Ramos (cell line): Measurements from ENCODE around the gene TTC9C.
"Not testable (repeated sequence)": the region's sequence is repeated elsewhere in the genome, so short reads cannot be mapped to it uniquely, and the experiment has no call there.

Experiments used
- in situ Hi-C: fragments of 300-500 bp; cut with MboI; formaldehyde crosslinking; loops from one replicate; pipeline ENCODE4 v1.14.3; 2022; ENCODE audit warnings: low sequenced_read_pairs; ENCODE audit not compliant: unreplicated experiment

Gene TTC9C, protein sequence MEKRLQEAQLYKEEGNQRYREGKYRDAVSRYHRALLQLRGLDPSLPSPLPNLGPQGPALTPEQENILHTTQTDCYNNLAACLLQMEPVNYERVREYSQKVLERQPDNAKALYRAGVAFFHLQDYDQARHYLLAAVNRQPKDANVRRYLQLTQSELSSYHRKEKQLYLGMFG

DNA sequence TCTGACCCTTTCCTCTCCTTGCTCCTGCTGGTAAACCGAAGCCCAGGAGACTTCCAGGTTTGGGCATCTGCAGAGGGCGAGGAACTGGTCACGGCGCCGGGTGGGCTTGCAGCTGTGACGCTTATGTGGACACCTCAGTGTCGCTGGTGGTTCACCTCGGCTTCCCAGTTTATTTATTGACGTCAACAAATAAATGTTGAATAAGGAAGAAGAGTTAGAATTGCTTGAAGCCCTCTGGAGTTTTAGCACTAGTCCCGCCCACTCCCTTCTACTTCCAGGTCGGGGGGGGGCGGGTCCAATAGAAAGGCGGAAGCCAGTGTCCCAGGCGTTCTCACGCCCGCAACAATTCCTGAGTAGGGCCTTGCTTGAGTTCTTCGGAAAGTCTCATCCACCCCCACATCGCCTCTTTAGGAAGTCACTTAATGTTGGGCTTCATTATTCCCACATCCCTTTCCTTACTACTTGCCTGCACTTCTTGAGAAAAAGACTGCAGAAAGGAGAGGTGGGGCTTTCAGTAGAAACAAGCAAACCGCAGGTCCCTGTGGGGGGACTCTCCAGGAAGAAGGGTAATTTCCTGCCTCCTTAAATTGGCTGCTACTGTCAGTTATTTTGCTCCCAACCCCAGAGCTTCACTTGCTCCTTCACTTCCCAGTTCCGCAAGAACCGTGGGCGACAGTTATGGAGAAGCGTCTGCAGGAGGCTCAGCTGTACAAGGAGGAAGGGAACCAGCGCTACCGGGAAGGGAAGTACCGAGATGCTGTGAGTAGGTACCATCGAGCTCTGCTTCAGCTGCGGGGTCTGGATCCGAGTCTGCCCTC lies at the start of gene TTC9C:
TTC9C (plus strand) TSS at position 316 of the 818 bp plus-strand sequence; CDS start at position 679, 363 bp downstream.
- in situ Hi-C loops, result no loop called here

DNA sequence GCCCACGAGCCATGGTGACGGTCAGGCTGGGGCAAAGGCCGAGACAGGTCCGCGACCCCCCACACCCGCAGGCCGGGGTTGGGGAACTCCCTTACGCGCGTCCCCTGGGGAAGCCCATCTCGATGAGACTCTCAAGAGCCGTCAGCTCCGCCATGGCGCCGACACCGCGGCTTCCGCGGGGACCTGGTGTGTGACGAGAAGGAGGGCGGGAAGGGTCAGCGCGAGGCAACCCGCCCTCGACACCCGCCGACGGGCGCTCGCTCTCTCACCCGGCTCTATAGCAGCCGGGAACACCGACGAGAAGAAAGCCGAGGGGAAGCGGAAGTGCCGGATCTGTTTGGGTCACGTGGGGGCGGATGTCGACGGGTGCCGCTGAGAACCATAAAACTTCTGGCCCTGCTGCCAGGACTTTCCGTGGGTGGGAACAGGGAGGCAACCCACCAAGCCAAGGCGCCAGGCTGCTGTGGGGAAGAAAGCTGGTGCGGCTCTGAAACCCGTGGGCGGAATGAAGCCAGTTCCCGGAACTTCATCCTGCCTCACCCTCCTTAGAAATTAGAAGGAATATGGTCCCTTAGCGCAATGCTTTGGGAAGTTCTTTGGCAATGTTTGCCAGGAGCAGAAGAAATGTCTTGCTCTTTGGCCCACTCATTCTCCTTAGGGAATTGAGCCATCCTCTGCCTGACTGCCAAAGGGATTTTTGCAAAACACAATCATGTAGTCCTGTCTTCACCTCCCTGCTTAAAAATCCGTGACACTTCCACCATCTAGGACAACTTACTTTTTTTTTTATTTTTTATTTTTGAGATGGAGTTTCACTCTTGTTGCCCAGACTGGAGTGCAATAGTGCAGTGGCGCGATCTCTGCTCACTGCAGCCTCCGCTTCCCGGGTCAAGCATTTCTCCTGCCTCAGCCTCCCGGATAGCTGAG lies 49.3 kb upstream of the TTC9C start, which contains the start of gene UBXN1:
UBXN1 (minus strand) TSS at position 304 of the 927 bp plus-strand sequence; CDS start at position 154, 150 bp downstream.
- in situ Hi-C loops, result no loop called here

DNA sequence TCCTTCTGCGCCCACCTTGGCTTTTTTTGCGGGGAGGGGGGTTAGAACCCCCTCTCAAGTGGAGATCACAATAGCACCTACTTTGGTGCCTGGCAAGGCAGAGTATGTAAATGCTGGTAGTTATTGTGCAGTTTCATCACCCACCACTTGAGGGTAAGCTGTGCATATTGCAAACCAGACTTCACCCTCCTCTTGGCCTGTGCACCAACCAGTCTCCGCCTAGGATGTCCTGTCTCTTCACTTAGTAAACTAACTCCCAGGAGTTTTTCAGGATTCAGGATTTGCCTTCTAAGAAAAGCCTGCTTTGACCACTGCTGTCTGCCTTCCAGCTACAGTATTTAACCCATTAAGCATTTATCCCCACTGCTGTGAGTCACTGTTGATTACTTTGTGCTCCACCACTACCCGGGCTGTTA lies 47.5 kb upstream of the TTC9C start:
- in situ Hi-C loops, result no loop called here

DNA sequence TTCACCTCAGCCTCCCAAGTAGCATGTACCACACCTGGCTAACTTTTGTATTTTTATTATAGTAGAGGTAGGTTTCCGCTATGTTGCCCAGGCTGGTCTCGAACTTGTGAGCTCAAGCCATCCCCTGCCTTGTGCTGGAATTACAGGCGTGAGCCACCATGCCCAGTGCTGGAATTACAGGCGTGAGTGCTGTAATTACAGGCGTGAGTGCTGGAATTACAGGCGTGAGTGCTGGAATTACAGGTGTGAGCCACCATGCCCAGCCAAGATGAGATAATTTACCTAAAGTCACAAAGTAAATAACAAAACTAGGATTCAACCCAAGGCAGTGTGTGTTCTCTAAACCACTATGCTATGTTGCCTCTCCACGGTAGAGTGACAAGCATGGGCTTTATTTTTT lies 45.8 kb upstream of the TTC9C start:
- in situ Hi-C loops, result no loop called here

DNA sequence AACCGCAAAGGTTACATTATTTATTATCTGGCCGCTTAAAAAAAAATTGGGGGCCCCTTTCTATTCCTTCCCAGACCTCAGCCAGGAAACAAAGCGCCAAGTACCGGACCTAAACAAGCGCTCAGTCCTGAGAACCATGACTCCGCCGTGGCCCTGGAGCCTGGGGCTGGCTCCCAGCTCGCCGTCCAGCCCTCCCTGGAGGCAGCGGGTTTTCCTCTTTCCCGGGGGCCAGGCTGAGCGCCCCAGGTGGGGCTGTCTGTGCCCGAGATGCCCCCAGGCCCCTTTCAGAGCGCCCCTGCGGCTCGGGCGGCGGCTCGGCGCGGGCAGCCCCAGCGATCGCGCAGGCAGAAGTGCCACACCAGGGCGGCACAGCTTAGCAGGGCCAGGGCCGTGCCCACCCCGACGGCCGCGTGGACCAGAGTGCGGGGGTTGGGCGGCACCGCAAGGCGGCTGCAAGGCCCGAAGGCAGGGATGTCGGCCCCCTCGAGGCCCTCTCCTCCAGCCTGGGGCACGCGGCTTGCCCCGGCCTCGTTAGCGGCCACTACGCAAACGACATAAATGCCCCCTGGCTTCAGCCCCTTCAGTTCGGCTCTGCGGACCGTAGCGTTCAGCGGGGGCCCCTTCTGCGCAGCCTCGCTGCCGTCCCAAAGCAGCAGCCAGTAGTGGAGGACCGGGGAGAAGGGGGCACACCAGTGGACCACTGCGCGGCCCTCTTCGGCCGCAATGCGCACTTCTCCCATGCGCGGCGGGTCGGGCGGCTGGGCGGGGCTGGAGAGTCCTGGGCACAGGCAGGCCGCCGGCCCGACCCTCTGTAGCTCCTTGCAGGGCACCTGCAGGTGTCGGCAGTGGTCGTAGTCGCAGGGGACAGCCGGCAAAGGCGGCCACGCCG lies 40.5 kb upstream of the TTC9C start:
- in situ Hi-C loops, result no loop called here

DNA sequence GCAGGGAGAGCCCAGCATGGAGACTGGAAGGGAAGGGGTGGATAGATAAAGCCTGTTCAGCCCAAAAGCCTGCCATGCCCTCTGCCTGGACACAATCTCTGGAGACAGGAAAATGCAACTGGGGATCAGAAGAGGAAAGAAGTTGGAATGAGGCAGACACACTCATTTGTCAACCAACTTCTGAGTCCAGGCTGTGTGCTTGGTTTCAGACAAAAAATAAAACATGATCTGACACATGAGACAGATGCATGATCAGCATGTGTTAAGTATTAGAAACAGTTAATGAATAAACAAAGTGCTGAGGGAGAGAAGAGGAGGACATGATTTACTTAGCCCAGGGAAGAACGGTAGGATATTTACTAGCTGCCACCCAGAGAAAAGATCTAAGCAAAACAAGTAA lies 39.8 kb upstream of the TTC9C start:
- in situ Hi-C loops, result no loop called here

DNA sequence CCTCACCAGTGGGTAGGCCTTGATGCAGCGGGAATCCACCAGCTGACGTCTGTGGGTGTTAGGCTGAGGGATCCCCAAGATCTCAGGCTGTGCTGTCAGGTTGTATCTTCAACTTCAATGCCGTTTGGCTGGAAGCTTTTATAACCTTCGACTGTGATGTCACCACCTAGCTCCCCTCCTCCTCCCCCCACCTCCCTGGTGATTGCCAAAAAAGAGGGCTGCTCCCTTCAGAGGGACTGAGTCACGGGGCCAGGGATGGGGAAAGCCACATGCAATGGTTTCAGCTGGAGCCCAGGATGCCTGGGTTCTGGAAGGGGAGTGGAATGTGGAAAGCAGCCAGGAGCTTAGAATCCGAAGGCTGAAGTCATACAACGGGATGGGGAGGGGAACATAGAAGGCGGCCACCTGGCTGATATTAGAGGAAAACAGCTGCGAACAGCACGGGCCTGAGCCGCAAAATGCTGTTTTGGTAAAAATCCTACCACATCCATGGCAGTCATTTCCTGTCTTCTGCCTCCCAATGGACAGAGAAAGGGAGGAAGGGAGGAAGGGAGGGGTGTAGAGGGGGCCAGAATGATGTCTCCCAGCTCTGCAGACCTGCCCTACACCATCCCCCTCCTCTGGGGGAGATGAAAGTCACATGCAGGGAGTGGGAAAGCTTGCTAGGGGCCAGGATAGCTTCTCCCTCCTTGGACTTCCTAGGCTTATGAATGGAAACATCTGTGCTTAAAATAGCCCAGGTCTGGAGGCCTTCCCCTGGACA lies 38.7 kb upstream of the TTC9C start, which contains the start of gene LRRN4CL:
LRRN4CL (minus strand) TSS at position 110 of the 763 bp plus-strand sequence. CDS start 1,022 bp downstream, outside the sequence.
- in situ Hi-C loops, result loop anchor here (10.0 kb wide), 2 partner anchors 265 to 295 kb away; no protein-coding TSS in a partner anchor

DNA sequence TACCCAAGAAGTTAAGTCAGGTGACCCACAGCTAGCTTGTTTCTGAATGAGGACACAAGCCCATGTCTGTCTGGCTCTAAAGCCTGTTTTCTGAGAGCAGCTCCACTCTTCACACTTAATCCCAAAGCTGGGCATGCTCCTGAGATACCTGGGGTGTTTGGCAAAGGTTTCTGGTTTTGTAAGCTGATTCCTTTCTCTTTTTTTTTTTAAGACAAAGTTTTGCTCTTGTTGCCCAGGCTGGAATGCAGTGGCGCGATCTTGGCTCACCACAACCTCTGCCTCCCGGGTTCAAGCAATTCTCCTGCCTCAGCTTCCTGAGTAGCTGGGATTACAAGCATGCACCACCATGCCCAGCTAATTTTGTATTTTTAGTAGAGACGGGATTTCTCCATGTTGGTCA lies 34.7 kb upstream of the TTC9C start:
- in situ Hi-C loops, result loop anchor here (10.0 kb wide), 2 partner anchors 269 to 299 kb away; no protein-coding TSS in a partner anchor

DNA sequence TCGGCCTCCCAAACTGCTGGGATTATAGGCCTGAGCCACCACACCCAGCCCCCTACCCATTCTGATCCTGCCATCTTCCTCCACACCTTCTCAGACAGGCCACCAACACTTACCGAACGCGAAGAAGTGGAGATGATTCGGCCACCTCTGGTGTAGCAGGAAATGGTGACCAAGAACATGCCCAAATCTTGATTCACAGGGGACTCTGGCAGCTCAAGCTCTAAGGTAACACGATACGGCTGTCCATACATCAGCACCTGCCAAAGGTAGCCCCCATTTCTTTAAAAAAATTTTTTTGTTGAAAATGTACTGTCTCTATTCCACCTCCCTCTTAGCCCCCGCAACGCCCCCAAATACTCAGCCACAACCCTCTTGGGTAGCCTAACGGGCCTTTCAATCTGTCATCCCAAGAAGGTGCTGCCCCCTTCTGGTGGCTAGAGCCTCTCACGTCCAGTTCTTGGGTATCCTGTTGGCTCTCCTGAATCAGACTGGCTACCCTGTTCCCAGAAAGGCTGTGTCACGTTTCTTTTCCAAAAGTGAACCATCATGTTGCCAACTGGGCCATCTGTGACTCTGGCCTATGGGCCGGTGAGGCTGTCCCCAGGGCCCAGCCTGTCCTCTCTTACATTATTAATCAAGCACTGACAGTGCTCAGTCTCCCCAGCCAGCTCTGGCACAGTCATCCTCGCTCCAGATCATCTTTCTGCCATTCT lies 33.7 kb upstream of the TTC9C start:
- in situ Hi-C loops, result loop anchor here (10.0 kb wide), 2 partner anchors 270 to 300 kb away; no protein-coding TSS in a partner anchor

DNA sequence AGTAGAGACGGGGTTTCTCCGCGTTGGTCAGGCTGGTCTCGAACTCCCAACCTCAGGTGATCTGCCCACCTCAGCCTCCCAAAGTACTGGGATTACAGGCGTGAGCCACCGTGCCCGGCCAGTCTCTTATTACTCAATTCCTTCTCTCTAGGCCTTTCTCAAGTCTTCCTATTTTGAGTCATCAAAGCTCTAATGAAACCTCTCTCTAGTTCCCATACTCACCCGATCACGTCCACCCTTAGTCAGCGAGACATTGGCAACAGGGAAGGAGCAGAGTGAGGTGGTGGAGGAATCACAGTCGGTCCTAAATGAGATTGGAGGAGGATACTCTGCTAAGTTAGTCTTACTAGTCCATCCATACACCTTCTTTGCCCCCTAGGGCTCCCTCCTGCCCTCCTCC lies 26.0 kb upstream of the TTC9C start:
- in situ Hi-C loops, result no loop called here

DNA sequence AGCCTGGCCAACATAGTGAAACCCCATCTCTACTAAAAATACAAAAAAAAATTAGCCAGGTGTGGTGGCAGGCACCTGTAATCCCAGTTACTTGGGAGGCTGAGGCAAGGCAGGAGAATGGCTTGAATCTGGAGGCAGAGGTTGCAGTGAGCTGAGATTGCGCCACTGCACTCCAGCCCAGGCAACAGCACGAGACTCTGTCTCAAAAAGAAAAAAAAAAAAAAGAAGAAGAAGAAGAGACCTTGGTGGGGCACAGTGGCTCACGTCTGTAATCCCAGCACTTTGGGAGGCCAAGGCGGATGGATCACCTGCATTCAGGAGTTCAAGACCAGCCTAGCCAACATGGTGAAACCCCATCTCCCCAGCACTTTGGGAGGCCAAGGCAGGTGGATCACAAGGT lies 24.4 kb upstream of the TTC9C start:
- in situ Hi-C loops, result not testable (repeated sequence)

DNA sequence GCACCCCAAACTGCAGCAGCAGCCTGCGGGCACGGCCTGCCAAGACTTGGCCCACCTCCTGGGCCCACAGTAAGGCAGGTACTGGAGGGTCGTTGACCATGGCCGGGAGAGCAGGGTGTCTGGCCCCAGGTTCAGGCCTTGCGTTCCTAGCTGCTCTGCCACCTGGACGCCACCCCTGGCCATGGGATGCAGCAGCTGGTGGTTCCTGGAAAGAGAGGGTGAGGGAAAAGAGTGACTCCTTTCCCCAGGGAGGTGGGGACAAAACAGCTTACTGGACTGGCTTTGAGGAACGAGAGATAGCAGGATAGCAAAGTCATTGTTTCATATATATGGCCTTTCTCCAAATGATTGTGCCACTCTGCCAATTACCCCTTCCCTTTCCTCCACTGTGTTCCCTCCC lies 22.9 kb upstream of the TTC9C start:
- in situ Hi-C loops, result no loop called here

DNA sequence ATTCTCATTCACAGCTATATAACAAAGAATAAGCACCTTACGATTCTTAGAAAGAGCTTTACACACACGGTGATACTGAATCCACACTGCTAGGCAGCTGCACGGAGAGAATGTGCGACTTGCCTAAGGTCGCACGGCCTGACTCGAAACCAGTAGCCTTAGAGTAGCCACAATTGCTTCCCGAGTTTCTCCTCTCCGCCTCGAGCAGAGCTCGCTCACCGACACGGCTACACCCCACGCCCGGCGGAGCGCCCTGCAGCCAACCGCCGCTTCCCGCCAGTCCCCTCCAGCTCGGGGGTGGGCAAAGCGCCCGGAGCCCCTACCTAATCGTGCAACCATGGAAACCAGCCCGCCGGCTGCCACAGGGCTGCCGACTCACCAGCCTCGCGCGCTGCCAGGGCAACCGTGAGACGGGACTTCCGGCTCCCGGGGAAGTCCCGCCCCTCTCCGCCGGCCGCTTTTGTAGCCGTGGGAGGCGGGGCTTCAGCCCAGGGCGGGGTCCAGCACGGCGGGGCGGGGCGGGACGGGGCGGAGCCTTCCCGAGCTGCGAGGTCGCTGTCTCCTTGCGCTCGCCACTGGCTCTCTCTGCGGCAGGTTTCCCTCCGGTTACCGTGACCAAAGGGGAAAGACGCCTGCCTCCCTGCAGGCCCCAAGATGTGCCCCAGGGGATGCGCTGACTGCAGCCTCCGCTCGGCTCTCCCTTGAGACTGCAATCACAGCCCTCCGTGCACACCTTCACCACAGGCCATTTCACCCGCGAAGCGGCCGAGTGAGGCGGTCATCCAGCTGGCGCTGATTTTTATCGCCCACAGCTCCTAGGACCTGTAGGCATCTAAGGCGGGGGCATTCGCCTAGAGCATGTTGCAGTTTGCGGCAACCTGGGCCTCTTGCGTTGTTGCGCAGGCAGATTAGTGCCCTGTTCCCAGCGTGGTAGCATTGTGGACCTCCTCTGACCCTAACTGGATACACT lies 22.1 kb upstream of the TTC9C start:
- in situ Hi-C loops, result no loop called here

DNA sequence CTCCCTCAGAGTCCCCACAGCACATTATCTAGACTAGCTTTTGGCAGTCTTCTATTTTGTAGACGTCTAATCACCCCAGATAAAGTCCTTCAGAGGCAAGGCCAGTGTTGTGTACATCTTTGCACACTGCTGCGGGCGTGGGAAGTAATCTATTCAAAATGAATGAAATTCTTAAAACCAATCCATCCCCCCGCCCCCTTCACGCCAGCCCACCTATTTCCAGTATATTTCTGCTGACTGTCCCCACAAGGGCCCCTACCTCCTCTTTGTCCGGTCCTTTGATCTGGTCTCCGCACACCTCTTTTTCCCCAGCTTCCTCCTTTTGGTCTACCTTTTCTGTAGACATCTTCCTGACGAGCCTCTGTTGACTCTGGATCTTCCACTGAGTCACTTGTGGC lies 21.4 kb upstream of the TTC9C start:
- in situ Hi-C loops, result no loop called here

DNA sequence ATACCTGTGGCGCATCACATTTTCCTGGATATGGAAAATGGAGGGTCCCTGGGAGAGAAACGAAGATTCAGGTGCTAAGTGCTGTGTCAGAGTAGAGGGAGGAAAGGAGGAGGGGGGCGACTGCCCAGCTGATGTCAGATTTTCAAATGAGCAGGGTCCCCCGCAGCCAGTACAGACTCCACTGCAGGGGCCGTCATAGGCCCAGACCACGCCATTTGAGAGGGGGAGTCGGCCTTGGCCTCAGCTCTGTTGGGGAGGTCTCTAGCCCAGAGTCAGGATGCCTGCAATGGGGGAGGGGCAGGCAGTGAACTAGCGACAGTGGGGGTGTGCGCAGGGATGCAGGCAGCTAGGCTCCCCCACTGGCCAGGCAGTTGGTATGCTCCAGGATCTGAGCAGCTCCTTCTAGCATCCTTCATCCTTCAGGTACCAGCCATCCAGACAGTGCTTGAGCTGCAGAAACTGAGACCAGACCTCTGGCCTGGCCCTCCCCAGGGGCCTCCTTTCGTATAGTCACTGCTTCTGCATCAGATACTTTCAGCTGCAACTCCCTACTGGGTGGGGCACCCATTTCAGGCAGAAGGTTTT lies 20.9 kb upstream of the TTC9C start, which contains the start of the genes BSCL2 and GNG3:
BSCL2 (minus strand) TSS at position 148 of the 585 bp plus-strand sequence. CDS start 229 bp downstream, outside the sequence.
GNG3 (plus strand) TSS at position 400 of the 585 bp plus-strand sequence. CDS start 620 bp downstream, outside the sequence.
- in situ Hi-C loops, result no loop called here

DNA sequence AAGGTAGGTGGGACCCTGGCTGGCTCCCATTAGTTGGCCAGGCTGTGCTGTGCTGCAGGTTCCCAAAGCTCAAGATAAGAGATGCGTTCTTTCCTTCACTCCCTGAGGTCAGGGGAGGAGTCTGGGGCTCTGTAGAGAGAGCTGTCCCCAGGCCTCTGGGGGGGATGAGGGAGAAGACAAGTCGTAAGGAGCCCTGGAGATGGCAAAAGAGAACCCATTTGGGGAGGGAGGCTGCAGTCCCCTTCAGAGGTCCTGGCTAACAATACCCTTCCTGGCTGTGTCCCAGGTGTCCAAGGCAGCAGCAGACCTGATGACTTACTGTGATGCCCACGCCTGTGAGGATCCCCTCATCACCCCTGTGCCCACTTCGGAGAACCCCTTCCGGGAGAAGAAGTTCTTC lies 19.9 kb upstream of the TTC9C start:
- in situ Hi-C loops, result no loop called here
